ENCODE results near the gene PTMA.

PTMA gene

GRCh38 chr2:231674587-231675338 is 33.6 kb upstream of the PTMA start:
- FAIRE-seq (no peak), DNase-seq (ENCODE audit: low spot score) (peak; percentile 32)

GRCh38 chr2:231676243-231676642 is 32.1 kb upstream of the PTMA start:
- no peak for DNase-seq (ENCODE audit: low spot score)
- no peak for FAIRE-seq

DNA sequence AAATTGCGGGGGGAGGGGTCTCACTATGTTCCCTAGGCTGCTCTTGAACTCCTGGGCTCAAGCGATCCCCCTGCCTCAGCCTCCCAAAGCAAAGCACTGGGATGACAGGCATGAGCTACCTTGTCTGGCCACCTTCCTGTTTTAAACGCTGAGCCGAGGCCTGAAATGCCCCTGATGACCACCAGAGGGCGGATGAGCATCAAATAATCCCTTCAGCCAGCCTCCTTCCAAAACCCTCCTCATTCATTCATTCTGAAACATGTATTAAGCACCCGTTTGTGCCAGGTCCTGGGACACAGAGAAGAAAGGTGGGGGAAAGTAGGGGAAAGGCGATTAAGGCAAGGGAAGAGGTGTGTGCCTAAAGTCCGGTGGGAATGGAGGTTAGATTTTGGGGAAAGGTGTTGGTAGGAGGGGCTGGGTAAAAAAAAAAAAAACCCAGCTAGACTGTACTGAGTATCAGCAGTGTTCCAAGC is 30.7 kb upstream of the PTMA start:
- FAIRE-seq = no peak
- DNase-seq (ENCODE audit: low spot score) = peak; percentile 70

- no peak for FAIRE-seq
- no peak for DNase-seq (ENCODE audit: low spot score)
These were observed 28.4 kb upstream of the PTMA start for GRCh38 chr2:231679908-231680284.

DNA sequence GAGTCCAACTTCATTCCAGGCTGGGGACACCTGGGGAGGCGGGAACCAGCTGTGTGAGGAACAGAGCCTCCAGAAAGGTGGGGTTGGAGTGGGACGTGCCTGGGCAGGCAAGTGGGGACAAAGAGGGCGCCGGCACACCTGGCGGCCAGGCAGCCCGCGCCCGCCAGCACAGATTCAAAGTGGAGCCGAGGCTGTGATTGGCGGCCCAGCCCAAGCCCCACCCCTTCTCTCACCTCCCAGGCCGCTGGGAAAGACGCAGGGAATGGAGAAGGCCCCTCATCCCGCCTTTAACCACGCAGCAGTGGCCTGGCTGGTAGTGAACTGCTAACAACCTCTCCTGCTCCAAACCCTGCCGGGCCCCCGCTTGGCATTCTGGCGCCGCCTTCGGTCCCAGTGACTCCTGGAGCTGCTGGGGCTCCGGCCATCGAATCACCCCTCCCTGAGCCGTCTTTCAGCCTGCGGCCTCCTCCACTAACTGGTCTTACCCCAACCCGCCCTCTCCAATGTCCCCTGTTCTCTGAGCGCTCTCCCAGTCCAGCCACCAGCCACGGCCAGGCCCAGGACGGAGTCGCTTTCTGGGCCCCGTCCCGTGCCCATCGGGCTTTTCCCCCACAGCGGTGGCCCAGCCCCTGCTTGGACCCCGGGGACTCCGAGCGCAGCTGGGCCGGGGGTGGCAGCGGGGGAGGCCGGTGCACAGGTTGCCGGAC is 27.9 kb upstream of the PTMA start:
- no peak for FAIRE-seq

DNA sequence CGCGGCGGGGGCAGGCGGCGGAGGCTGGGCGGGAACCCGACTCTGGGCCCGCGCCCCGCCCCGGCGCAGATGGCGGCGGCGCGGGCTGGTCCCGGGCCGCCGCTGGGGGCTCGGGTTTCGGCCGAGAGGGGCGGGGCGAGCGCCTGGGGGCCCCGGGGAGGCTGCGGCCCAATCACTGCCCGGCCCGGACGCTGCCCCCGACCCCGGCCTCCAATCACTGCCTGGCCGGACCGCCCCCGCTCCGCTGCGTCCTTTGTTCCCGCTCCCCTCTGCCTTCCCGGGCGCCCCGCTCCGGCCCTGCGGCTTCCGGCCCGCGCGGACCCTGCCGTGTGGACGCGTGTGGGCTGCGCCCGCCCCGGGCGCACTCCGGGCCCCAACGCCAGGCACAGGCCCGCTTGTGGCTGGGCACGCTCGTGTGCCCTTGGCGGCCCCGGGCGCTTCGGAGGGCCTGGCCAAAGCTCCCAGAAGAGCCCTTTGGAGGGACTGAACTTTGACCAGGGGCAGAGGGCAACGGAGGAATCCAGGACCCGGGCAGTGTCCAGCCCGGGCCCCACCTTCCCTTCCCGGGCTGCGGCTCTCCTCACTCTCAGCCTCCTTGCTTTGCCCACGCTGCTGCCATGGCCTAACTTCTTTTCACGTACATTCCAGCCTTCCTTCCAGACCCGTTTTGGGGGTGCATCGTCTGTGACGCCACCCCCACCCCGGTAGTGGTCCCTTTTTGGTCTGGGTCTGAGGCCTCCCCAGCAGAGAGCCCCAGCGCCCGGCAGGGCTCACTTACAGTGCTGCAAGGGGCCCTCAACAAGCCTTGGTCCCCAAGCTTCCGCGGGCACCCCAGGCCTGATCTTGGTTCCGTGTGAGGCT is 27.1 kb upstream of the PTMA start:
- no peak for FAIRE-seq
- no peak for DNase-seq (ENCODE audit: low spot score)

More for the DNA sequence above, 27.9 kb upstream of the PTMA start:
- DNase-seq (ENCODE audit: low spot score) = no peak

DNA sequence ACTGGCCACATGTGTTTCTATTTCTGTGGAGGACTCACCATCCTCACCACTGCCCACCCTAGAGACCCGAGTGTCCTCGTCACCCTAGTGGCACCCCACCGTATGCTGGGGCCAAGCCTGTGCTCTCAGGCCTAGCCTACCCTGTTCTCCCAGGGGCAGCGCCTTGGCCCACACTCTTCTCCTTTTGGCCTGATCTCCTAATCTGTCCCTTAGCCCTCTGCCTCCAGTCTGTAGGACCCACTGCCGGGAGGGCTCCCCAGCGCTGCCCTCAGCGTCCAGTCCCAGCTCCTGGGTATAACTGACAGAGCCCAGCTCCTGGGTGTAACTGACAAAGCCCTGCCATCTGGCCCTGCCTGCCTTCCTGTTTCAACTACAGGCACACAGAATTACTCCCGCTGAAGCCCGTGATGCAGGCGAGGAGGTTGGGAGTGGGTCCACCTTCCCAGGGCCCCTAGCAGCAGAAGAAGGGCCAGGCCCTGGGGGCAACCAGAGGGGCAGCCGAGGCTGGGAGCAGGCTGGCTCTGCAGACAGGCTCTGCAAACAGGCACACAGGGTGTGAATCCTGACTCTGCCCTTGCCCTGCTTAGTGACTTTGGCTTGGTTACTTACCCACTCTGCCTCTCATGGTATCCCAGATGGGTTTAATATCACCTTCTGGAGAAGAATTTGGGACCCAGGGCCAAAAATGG is 25.6 kb upstream of the PTMA start:
- no peak for DNase-seq (ENCODE audit: low spot score)
- no peak for FAIRE-seq

DNA sequence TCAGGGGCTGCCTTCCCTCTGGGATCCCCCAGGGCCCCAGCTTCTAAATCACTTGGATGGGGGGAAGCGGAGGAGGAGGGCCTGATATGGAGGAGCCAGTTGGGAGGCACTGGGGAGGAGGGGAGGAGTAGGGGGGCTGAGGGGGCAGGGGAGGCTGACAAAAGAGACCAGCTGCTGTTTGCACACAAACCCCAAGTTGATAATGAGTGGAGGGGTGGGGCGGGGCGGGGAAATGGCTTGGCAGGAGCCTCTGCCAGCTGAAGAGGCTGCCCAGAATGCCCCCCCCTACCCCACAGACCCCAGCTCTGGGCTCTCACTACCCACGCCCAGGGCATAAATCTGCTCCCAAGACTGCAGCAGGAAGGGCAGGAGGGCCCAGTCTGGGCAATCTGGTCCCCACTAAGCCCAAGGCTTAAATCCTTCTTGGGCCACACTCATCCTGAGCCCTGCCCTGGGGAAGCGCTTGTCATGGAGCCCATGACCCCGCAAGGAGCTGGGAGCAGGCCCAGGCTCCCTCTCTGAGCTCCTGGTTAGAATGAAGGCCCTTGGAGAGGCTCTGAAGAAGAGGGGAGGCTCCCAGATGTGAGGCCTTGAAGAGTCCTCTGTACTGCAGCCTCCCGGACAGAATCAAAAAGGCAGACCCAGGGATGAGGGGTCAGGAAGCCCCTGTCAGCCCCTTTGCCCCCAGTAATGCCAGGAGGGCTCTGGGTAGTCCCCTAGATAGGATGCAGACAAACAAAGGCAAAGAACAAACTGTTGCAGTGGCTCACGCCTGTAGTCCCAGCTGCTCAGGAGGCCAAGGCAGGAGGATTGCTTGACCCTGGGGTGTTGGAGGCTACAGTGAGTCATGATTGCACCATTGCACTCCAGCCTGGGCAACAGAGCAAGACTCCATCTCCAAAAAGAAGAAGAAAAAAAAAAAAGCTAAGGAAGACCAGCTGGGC is 24.8 kb upstream of the PTMA start:
- FAIRE-seq = no peak
- no peak for DNase-seq (ENCODE audit: low spot score)

DNA sequence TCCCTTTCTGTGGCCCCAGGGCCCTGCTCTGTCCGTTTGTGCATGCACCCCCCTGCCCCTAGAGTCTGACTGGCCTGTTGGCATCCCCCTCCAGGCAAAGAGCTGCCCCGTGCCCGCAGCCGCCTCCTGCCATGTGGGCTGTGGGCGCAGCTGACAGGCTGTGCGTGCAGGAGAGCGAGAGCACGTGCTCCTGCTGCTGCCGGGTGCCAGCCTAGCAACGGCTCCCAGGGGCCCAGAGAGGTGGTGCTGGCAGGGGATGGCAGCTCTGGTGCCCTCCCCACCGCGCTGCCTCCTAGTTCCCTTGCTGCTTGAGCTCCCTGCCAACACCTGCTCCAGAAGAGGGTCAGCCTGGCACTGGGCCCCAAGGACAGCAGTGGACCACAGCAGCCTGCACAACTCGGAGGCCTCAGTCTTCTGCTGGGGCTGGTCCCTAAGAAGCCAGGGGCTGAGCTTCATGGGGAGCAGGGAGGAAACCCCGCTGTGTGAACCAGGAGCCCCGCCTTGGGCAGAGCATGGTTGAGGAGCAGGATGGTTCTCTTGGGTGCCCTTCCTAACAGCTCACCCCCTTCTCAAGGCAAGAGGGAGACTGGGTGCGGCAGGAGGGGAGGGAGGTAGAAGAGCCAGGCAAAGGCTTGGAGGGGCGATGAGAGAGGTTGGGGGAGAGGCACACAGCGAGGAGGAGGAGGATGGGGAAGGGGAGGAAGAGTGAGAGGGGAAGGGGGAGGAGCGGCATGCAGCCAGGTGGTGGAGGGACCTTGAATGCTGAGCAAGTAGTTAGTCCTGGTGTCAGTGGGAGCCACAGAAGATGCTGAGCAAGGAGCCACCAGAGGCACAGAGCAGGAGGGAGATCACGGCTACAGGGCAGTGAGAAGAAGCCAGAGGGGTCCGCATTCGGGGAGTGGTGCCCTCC is 23.8 kb upstream of the PTMA start:
- FAIRE-seq (no peak), DNase-seq (ENCODE audit: low spot score) (no peak)

- no peak for DNase-seq (ENCODE audit: low spot score)
- no peak for FAIRE-seq
These were observed 22.8 kb upstream of the PTMA start for GRCh38 chr2:231685349-231686191.

DNA sequence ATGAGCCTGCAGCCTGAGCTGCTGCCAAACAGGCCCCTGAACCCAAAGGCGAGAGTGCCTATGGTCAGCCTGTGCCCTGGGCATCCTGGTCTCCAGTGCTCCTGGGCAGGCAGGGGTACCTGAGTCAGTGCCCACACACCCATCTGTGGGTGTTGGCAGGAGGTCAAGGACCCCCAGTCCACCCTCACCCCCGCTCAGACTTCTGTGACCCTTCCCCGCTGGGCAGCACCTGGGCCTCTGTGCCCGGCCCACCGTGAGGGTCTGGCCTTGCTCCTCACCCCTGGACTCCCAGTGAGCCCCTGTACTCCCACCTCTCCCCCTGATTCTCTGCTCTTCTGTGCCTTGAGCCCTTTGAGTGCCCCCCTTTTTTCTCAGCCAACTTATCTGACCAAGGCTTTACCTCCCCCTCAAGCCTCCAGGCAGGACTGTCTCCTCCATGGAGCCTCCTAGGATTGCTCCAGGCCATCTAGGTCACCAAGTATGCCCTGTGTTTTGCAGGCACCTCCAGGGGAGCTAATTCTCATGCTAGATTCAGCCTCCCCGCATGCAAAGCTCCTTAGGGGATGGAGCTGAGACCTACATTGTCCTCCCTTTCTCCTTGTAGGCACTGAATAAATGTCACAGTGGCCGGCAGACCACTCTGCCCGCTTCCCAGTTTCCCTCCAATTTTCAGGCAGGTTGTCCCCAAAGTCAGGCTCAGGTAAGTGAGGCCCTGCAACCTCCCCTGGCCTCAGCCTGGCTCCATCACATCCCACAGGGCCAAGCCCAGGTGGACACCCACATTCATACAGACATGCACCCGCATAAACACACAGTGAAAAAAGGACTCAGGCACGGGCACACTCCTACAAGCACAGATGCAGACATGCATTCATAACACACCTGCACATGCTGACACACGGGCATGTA is 21.9 kb upstream of the PTMA start:
- no peak for DNase-seq (ENCODE audit: low spot score)
- FAIRE-seq = no peak

GRCh38 chr2:231687133-231687852 is 21.0 kb upstream of the PTMA start:
- FAIRE-seq = no peak
- DNase-seq (ENCODE audit: low spot score) = no peak

- DNase-seq (ENCODE audit: low spot score) (no peak), FAIRE-seq (no peak)
These were observed 20.4 kb upstream of the PTMA start for GRCh38 chr2:231687961-231688360.

- DNase-seq (ENCODE audit: low spot score) = no peak
- no peak for FAIRE-seq
These were observed 19.6 kb upstream of the PTMA start for GRCh38 chr2:231688719-231689118.

DNA sequence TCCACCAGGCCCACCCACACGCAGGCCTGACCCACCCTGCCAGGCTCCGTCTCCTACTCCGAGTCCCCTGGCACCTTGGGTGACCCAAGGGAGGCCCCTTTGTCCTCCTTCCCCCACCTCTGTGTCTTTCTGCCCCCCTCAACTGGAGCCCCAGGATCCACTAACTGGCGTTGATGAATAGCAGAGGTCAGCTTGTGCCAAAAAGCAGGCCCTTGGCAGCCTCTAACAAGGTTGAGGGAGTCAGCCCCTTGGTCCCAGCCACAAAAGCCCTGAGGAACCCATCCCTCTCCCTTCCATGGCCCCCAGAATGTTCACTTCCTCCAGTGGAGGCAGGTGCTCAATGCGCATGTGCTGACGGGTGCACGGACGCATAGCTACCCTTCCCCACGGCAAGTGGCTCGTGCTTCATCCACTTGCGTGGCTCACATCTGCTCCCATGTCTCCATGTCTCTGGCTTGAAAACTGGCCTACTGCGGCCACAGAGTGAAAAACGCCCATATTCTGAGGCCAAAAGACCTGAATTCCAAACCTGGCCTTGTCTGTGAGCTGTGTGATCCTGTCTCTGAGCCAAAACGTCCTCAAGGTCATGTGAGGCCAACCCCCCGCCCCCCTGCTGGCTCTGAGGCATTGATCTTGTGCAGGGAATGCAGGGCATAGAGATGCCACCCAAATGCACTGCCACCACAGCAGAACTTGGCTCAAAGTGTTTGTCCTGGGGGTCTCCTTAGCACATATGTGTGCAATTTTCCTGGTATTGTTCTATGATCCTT is 19.0 kb upstream of the PTMA start:
- no peak for FAIRE-seq

GRCh38 chr2:231691251-231691772 is 17.0 kb upstream of the PTMA start:
- no peak for FAIRE-seq
- no peak for DNase-seq (ENCODE audit: low spot score)

More for the DNA sequence above, 19.0 kb upstream of the PTMA start:
- no peak for DNase-seq (ENCODE audit: low spot score)
